ENCODE results near the gene PTGFRN.
"Not testable (repeated sequence)": the region's sequence is repeated elsewhere in the genome, so short reads cannot be mapped to it uniquely, and the experiment has no call there.

- not testable (repeated sequence) for TF ChIP-seq CTCF (IDR thresholded peaks at IDR 0.05; ENCODE audit: low read depth, low read length); EZH2phosphoT487 (IDR thresholded peaks at IDR 0.05; ENCODE audit: low read depth)
Measured at GRCh38 chr1:116980309-116980708, 70.6 kb downstream of the PTGFRN start.
